SK-N-SH (cell line): ENCODE measurements around the gene CPNE8.

Experiments used
- CTCF ChIP-seq: fragments of 200-600 bp; sonication (generic); IDR thresholded peaks from 2 replicates; pipeline ENCODE4 v1.6.1; 2017; ENCODE audit warnings: antibody characterized with exemption, mild to moderate bottlenecking, moderate library complexity
- EP300 ChIP-seq, 2 experiments: IDR thresholded peaks; 2 replicates each; pipeline versions ENCODE4 v1.4.0 to v1.6.1; 2012; ENCODE audit warnings: borderline replicate concordance in 1 of 2, low read depth in 1 of 2, low read length in 1 of 2
- MAX ChIP-seq: IDR thresholded peaks from 2 replicates; pipeline ENCODE4 v1.4.0; 2012; ENCODE audit warnings: low read depth
- MXI1 ChIP-seq: IDR thresholded peaks from 2 replicates; pipeline ENCODE4 v1.6.1; 2012; ENCODE audit warnings: mild to moderate bottlenecking, low read depth, low read length, improper control_type of control experiment
- POLR2AphosphoS5 ChIP-seq: IDR thresholded peaks from 2 replicates; pipeline ENCODE4 v1.6.1; 2012; ENCODE audit warnings: low read depth, low read length
- RAD21 ChIP-seq: IDR thresholded peaks from 2 replicates; pipeline ENCODE4 v1.6.1; 2012; ENCODE audit warnings: mild to moderate bottlenecking, low read length
- REST ChIP-seq: IDR thresholded peaks from 2 replicates; pipeline ENCODE4 v1.6.1; 2012; ENCODE audit warnings: mild to moderate bottlenecking, low read depth, low read length, moderate library complexity
- RFX5 ChIP-seq: IDR thresholded peaks from 2 replicates; pipeline ENCODE4 v1.6.1; 2012; ENCODE audit warnings: mild to moderate bottlenecking, improper control_type of control experiment, low read length
- SMC3 ChIP-seq: IDR thresholded peaks from 2 replicates; pipeline ENCODE4 v1.6.1; 2012; ENCODE audit warnings: low read depth, low read length, improper control_type of control experiment
- TAF1 ChIP-seq: IDR thresholded peaks from 2 replicates; pipeline ENCODE4 v1.6.1; 2012; ENCODE audit warnings: low read depth, mild to moderate bottlenecking, low read length, moderate library complexity, borderline replicate concordance
- USF2 ChIP-seq: fragments of 150-350 bp; IDR thresholded peaks from 2 replicates; pipeline ENCODE4 v1.6.1; 2017; ENCODE audit warnings: antibody characterized with exemption, low read length, low read depth, borderline replicate concordance
- TF ChIP-seq, protein P1 (sequence below): fragments of 150-350 bp; IDR thresholded peaks from 2 replicates; pipeline ENCODE4 v1.6.1; 2016; ENCODE audit warnings: mild to moderate bottlenecking, low read depth, low read length
- TF ChIP-seq, protein P2 (sequence below): IDR thresholded peaks from 2 replicates; pipeline ENCODE4 v1.4.0; 2012; ENCODE audit warnings: low read depth, borderline replicate concordance

DNA sequence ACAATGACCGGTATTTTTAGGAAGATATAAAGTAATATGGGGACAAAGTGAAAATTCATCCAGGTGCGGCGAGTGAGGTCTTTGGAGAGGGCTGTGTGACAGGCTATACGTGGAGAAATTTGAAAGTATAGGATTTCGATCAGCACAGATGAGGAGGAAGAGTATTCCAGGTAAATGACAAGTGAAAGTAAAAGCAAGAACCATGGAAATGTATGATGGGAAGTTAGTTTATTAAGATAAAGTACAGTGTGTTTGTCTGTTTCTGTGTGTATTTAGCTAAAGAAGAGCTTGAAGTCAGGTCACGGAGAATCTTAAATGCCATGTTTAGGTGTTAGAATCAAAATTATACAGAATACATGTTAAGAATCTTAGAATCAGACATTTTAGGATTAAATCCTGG lies 239.0 kb downstream of the CPNE8 start:
- TF ChIP-seq REST, result no peak
- TF ChIP-seq RFX5, result no peak
- TF ChIP-seq CTCF, result no peak
- TF ChIP-seq, protein P1, sequence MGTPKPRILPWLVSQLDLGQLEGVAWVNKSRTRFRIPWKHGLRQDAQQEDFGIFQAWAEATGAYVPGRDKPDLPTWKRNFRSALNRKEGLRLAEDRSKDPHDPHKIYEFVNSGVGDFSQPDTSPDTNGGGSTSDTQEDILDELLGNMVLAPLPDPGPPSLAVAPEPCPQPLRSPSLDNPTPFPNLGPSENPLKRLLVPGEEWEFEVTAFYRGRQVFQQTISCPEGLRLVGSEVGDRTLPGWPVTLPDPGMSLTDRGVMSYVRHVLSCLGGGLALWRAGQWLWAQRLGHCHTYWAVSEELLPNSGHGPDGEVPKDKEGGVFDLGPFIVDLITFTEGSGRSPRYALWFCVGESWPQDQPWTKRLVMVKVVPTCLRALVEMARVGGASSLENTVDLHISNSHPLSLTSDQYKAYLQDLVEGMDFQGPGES, result no peak
- TF ChIP-seq SMC3, result no peak
- TF ChIP-seq, protein P2, sequence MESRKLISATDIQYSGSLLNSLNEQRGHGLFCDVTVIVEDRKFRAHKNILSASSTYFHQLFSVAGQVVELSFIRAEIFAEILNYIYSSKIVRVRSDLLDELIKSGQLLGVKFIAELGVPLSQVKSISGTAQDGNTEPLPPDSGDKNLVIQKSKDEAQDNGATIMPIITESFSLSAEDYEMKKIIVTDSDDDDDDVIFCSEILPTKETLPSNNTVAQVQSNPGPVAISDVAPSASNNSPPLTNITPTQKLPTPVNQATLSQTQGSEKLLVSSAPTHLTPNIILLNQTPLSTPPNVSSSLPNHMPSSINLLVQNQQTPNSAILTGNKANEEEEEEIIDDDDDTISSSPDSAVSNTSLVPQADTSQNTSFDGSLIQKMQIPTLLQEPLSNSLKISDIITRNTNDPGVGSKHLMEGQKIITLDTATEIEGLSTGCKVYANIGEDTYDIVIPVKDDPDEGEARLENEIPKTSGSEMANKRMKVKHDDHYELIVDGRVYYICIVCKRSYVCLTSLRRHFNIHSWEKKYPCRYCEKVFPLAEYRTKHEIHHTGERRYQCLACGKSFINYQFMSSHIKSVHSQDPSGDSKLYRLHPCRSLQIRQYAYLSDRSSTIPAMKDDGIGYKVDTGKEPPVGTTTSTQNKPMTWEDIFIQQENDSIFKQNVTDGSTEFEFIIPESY, result no peak
- TF ChIP-seq POLR2AphosphoS5, result no peak
- TF ChIP-seq USF2, result no peak
- no peak for TF ChIP-seq MXI1
- TF ChIP-seq MAX, result no peak
- no peak for TF ChIP-seq TAF1
- TF ChIP-seq EP300 (IDR thresholded peaks at IDR 0.05; ENCODE audit: borderline replicate concordance in 1 of 2, low read depth in 1 of 2, low read length in 1 of 2), result no peak
- TF ChIP-seq RAD21, result no peak
